Stimulated activated CD4-positive, alpha-beta T cell treated with anti-CD3 and anti-CD28 coated beads, Interleukin-4, amount 100 ng/mL, for 48 hours (primary cell): ENCODE data around the gene CNOT11.
"Not testable (repeated sequence)": the region's sequence is repeated elsewhere in the genome, so short reads cannot be mapped to it uniquely, and the experiment has no call there.

Experiments used
- DNase-seq, 2 donors: peaks; one replicate each; pipeline ENCODE4 v3.0.0-alpha.2; 2020; ENCODE audit warnings: low read depth in 2 of 2

Gene CNOT11

DNA sequence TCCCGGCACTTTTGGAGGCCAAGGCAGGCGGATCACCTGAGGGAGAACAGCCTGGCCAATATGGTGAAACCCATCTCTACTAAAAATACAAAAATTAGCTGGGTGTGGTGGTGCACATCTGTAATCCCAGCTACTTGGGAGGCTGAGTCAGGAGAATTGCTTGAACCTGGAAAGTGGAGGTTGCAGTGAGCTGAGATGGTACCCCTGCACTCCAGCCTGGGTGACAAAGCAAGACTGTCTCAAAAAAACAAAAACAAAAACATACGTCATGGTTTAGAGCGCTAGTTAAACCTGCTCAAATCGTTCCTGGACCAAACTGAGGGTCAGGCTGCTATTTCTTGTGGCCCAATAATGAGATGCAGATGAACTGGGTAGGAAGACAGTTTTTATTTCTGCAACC, 7.2 kb upstream of the CNOT11 start:
- not testable (repeated sequence) for DNase-seq

DNA sequence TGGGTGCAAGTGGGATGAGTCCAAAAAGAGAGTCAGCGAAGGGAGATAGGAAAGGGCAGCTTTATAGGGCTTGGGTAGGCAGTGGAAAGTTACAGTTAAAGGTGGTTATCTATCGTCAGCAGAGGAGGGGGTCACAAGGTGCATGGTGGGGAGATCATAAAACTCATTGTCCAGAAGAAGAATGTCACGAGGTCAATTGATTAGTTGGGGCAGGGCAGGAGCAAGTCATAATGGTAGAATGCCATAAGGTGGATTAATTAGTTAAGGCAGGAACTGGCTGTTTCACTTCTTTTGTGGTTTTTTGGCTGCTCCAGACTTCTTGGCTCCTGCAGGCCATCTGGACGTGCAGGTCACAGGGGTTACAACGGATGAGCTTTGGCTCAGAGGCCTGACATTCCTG, 3.9 kb upstream of the CNOT11 start:
- not testable (repeated sequence) for DNase-seq

DNA sequence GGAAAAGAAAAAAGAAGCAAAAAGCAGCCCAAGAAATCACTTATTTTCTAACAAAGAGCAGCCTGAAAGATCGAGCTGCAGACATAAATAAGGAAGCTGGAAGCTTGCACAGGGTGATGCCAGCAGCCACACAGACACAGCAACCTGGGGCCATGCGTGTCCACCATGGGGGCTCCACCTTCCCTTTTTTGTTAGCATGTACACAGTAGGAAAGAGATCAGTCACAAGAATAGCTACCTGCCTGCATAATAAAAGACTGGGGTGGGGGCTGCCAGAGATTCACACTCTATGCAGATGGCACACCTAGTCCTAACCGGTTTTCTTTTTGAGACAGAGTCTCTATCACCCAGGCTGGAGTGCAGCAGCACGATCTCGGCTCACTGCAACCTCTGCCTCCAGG, 2.9 kb upstream of the CNOT11 start:
- no peak for DNase-seq

DNA sequence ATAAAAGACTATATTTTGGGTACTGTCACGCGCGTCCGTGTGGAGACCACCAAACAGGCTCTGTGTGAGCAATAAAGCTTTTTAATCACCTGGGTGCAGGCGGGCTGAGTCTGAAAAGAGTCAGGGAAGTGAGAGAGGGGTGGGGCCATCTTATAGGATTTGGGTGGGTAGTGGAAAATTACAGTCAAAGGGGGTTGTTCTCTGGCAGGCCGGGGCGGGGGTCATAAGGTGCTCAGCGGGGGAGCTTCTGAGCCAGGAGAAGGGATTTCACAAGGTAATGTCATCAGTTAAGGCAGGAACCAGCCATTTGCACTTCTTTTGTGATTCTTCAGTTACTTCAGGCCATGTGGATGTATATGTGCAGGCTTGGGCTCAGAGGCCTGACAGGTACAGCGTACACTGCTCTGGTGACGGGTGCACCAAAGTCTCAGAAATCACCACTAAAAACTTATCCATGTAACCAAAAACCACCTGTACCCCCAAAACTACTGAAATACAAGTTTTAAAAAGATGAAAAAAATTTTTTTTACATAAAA, 1.4 kb upstream of the CNOT11 start:
- DNase-seq = not testable (repeated sequence)

DNA sequence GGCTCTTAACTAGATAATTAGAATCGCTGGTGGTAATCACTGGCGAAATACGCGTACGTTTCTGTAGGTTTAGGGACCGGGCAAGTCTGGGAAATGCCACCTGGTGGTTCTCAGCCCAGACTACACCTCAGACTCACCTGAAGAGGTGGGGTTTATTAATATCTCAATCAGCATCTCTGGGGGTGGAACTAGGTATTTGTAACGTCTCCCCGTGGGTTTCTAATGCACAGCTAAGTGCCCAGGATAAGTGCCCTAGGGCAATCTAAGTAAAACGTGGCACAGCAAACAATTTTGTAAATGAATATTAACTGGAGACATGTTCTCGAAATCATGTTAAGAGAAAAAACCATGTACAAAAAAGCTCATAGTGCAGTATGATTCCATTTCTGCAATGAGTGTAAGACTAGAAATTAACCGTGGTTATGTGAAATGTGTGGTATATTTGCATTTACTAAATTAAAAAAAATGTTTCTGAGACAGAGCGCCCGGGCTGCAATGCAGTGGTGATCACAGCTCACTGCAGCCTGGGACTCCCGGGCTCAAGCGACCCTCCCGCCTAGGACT, 760 bp upstream of the CNOT11 start:
- no peak for DNase-seq

DNA sequence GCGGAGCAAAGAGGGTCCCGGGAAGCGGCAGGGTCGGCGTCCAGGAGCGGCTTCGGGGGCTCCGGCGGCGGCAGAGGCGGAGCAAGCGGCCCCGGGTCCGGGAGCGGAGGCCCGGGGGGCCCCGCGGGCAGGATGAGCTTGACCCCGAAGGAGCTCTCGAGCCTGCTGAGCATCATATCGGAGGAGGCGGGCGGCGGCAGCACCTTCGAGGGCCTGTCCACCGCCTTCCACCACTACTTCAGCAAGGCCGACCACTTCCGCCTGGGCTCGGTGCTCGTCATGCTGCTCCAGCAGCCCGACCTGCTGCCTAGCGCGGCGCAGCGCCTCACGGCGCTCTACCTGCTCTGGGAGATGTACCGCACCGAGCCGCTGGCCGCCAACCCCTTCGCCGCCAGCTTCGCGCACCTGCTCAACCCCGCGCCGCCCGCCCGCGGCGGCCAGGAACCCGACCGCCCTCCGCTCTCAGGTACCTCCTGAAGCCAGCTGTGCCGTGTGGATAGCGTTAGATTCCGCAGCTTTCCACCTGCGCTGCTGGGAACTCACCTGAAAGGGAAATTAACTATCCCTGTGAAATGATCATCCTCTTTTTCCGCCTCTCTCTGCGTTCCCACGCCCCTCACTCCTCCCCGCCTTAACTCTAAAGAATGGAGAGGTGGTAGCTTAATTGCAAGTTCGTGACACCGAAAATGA, 472 bp downstream of the CNOT11 start:
- peak; percentile 51 to 62 for DNase-seq

DNA sequence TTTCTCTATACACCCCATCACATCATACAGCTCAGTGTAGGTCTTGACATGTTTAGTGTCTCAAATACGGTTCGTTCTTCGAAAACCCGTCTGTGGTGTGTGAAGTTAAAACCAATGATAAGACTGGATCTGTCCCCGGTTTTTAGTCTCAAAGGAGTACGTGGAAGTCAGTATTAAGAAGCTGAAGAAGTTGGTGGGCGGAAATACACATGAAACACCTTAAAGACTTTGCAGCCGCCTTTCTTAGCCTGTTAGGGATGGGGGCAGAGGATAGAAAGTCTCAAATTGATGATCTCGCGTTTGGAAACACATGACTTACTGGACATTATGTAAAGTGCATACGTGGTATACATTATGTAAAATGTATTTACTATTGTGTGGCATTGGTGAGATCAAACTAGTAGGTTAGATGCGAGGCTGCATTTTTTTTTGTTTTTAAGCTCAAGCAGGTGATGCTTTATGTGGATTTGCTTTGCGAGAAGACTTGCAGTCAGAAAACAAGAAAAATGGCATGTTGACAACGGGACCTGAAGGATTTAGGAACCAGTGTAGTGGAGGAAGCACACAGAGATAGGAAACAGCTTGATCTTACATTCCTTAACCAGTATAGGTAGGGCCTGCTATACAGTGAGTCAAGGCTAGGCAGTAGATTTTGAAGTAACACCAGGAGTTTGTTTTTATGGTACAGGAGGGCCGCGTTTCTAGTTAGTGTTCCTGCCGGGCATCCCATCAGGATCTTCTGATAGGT, 1.2 kb downstream of the CNOT11 start:
- no peak for DNase-seq

DNA sequence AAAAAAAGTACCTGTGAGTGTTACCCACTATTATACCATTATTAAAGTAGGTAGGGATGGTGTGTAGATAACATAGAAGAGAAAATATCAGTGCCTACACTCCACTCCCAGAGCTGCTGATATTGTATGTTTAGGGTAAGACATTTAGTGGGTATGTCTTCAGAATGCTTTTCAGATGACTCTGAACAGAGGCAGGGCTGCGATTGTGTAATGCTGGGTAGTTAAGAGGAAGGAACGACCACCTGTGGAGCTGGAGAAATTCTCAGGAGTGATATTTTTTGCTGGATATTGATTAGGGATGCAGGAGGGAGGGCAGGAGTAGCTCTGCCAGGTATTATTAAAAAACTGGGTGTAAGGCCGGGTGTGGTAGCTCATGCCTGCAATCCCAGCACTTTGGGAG, 2.8 kb downstream of the CNOT11 start:
- no peak for DNase-seq

DNA sequence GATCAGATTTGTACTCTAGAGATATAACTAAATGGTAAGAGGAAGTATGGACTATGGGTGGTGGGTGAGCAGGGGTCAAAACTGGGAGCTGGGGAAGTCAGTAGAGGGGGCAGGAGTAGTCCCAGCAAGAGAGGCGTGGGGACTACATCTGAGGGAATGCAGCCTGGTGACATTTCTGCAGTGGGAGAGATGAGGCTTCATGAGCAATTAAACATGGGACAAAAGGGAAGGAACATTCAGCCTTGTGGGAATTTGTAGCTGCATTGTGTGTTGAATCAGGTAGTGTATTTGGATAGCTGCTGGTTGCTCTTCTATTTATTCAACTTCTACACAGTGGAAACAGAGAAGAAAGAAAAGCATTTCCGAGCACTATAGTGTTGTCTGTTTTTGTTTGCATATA, 3.6 kb downstream of the CNOT11 start:
- DNase-seq = no peak

DNA sequence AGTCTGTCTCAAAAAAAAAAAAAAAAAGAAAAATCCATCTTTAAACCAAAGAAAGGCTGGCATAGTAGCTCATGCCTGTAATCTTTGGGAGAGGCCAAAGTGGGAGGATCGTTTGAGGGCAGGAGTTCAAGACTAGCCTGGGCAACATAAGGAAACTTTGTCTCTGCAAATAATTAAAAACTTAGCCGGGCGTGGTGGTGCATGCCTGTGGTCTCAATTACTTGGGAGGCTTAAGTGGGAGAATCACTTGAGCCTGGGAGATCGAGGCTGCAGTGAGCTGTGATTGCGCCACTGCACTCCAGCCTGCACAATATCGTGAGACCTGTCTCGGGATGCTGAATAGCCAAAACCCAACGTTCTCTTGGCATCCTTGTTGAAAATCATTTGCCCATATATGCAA, 6.1 kb downstream of the CNOT11 start:
- no peak for DNase-seq

DNA sequence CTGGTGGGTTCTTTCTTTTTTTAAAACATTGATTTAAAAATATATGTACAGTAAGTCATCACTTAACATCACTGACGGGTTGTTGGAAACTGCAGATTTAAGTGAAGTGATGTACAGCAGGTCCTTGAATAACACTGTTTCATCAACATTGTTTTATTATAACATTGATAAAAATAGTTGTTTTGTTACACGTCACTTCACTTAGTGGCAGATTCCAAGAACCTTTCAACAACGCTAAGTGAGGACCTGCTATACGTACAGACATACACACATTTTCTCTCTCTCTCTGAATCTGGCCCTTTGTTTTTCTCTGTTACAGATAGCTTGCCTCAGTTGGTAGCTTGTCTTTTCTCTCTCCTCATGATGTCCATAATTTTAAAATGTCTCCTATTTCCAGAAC, 9.5 kb downstream of the CNOT11 start:
- no peak for DNase-seq

DNA sequence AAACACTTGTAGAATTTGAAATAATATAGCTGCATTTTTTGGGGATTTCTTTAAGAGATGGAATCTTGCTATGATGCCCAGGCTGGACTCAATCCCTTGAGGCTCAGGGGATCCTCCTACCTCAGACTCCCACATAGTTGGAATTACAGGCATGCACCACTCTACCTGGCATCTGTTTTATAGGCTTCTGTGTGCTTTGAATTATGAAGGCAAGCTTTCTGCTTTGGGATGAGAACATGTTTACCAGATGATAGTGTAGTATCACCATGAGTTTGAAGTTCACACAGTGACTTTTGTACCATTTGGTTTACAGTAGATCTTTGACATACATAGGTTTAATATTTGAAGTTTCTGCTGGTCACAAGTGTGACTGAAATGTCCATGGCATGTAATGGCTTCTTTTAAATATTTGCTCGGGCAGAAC, 10.7 kb downstream of the CNOT11 start:
- no peak for DNase-seq

DNA sequence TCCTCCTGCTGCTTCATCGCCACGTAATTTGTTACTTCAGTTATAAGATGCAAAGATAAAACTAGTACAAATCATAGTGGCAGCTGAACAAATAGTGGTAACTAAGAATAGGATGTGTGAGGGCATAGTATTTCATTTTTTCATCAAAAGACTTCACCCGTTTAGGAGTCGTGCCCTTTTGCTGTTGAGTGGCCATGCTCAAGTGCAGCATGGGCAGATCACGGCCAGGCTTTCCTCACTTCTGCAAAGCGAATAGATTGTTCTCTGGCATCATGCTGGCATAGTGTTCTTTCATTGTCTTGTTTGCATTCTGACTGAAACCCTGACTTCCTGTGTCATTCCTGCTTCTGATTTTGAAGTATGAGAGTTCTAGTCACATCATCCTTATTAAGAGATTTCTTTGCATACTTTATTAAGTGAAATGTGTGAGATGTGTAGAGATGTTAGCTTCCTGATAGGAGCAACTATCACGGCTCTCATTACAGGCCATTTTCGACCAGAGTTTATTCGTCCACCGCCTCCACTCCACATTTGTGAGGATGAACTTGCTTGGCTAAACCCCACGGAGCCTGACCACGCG, 11.8 kb downstream of the CNOT11 start:
- DNase-seq = no peak

DNA sequence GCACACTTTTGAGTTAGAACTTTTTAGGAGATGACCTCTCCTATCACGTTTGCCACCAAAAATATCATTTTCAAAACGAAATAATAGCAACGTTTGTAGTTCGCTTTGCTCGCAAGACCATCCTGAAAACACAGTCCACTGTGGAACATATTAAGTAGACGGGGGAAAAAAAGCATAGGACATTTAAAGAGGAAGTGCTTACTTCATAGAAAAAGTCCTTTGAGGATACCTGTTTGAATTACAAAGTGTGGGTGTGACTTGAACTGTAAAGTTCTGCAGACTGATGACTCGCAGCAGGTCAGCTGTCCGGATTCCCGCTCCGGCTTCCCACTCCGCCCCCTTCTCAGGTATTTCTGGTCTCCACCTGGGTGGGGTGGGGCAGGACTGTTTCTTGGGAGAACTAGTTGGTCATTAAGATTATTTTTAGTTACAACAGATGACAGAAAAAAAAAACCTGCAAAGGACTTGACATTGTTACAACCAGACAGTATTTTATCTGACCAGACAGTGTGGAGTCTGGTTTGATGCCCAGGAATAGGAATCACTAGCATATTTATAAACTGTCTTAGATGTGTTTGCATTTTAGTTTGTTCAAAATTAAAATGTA, 13.3 kb downstream of the CNOT11 start:
- DNase-seq = no peak

DNA sequence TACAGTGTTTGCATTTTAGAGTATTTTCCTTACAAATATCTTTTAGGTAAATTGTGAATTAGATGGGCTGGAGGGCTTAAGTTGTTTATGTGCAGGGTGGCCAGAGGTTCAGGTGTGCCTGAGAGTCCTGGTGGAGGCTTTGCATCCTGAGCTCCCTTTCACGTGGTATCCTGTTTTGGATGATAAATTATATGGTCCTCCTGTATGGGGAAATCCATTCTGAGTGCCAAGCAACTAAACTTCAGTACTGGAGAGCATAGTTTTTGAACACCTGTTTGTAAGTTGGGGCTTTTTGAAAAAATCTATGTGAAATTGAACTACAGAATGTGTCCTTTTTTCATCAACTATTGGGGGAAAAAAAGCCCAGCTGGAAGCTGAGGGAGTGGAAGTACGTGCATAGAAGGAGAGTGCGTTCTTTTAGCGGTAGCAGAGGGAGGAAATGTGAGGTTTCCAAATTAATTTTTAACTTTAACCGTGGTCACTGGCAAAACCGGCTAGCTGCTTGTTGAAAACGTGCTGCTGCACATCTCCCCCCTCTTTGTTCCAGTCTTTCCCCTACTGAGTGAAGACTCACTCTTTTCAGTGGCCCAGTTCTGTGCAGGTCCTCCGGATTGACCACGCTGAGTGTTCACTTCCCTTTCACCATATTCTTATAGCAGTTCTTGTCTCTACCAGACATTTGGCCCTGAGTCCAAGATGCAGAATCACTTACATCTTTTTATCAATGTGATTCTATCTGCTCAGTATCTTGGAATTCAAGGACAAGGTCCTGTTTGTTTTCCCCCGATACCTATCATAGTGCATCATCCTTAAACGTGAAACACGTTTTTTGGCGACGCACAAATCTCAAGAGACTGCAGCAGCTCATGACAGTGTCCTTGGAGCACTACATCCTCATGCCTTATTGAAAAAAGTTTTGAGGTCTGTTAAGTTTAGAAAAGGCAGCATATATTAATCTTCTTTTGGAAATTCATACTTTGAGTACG, 15.3 kb downstream of the CNOT11 start:
- no peak for DNase-seq

DNA sequence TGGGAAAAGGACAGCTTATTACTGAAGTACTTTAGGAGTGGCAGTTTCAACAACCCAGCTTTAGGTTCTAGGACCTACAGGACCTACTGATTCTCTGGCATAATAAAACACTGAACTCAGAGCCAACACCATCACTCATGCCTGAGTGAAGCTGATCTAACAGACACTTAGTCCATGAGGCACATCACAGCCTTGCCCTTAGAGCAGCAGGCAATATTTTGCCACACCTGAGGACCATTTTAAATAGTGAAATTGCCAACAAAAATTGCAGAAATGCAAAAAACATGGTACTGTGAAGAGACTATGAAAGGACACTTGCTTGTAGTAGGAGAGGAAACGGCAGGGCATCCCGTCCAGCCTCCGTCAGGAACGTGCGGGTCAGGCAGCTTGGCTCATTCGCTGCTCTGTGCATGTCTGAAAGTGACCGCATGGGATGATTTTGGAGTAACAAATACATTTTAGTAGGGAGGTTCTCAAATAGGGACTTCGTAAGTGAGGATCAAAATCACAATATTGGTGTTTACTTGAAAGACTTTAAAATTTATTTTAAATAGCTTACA, 18.1 kb downstream of the CNOT11 start:
- DNase-seq = no peak

DNA sequence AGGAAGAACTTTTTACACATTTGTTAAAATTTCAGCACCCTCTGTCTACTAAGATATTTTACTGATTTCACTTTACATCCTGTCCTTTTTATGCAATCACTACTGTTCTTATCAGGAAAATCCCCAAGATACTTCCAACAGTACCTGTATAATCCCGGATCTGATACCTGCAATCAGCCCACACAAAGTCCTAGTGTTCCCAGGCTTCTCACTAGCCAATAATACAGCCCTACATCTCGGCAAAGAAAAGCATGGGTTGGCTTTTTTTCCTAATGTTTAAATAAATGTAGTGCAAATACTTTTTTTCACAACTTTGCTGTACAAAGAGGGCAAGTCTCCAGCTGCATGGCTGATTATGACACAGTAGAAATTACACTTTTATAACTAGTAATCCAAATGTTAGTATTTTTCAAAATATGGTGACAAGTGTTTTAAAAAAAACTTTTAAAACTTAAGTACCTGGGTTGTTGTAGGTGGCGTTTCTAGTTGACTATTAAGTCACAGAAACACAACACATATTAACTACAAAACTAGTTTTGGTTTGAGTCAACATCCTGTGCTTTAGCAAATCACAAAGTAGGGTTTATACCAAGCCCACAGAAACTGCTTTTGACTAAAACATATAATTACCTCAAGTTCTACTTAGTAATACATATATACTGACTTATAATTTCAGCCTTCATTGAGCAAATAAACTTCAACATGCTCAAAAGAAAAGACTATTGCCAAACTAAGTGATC, 19.5 kb downstream of the CNOT11 start:
- no peak for DNase-seq

DNA sequence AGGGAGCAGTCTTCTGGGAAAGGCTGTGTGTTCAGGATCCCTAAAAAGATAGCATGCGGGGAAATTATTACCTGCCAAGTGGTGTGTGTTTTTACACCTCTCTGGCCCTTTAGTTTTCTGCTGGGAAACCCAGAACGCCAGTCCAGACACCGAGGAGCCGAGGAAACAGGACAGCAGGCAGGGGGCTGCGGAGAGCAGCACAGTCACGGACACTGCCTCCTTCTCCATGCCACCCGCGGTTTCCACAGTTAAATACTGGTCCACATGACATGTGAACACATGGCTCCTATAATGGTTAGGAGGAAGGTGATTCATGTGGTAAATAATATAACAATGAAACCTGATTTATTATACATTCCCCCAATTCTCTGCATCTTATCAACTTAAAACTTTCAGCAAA, 20.4 kb downstream of the CNOT11 start:
- DNase-seq = no peak

DNA sequence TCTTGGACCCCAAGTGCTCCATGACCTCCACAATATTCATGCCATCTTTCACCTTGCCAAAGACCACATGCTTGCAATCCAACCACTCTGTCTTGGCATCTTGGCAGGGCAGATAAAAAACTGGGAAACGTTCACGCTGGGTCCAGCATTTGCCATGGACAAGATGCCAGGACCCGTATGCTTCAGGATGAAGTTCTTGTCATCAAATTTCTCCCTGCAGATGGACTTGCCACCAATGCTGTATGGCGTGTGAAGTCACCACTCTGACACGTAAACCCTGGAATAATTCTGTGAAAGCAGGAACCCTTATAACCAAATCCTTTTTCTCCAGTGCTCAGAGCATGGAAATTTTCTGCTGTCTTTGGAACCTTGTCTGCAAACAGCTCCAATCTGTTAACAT, 21.5 kb downstream of the CNOT11 start:
- DNase-seq = no peak

DNA sequence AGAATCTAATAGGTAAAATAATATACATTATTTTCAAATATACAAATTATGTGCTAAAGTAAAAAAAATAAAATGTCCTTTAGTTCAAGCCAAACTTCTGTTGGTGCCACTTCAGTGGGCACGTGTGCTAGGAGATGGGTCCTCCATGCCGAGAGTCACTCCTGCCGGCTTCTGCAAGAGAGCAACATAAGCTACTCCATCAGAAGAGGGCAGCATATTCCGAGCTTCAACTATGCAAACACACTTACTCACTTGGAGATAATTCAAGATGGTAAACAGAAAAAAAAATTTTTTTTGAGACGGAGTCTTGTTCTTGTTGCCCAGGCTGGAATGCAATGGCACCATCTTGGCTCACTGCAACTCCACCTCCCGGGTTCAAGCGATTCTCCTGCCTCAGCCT, 24.4 kb downstream of the CNOT11 start:
- DNase-seq = no peak
